Activated naive CD4-positive, alpha-beta T cell (primary cell): ENCODE results near the gene TRIO.

Source experiments
- DNase-seq, 4 experiments: peaks; one replicate each; lab custom pipeline; 2025; lab: John Stamatoyannopoulos, UW

Gene TRIO

DNA sequence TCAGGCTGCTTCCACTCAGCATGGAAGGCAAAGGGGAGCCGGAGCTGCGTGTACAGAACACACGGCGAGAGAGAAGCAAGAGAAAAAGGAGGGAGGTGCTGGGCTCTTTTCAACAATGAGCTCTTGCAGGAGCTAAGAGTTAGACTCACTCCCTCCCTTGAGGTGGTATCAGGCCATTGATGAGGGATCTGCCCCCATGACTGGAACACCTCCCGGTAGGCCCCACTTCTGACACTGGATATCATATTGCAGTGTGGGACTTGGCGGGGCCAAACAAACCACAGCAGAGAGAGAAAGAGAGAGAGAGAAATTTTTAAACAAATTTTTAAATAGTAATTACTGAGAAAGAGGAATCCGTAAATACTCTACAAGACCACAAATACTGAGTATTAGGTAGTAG lies 182.2 kb downstream of the TRIO start:
- no peak for DNase-seq

DNA sequence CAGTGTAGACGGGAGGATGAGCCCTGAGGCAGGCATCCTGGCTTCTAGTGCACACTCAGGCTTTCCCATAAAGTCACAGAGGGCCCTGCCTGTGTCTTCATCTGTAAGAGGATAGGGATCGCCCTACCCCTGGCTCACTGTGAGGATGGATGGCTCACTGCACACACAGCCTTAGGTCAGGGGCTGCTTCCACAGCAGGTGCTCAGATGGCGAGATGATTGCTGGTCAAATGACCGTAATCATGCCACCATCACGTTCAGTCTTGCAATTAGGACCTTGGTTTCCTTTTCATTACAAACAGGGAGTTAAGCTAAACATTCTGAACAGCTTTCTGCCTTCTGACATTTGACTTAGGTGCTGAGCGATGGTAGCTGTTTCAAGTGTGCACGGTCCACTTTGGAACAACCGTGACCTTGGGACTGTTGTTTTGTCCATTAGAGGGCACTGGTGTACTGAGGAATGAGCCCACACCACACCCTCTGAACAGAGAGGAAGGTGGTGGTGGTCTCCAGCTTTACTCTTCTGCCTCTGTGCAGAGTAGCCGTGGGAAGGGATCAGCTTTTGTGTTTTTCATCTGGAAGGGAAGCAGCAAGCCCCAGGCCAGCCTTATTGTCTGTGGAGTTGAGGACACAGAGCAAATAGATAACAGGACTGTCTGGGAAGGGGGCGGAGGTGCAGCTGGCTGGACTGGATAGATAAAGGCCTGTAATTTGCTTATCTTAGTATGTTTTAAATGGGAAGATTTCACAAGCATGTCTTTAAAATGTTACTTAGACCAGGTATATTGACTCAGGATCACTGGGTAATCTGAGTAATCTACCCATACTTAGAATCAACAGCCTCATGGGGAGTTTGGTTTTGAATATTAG lies 183.1 kb downstream of the TRIO start:
- DNase-seq, result no peak

GRCh38 chr5:14327624-14328023 lies 184.5 kb downstream of the TRIO start:
- DNase-seq, result no peak

- no peak for DNase-seq
Observed at GRCh38 chr5:14328144-14328543, 185.0 kb downstream of the TRIO start.

GRCh38 chr5:14330291-14330690 lies 187.1 kb downstream of the TRIO start:
- no peak for DNase-seq

GRCh38 chr5:14330729-14331385 lies 187.7 kb downstream of the TRIO start:
- no peak for DNase-seq

DNA sequence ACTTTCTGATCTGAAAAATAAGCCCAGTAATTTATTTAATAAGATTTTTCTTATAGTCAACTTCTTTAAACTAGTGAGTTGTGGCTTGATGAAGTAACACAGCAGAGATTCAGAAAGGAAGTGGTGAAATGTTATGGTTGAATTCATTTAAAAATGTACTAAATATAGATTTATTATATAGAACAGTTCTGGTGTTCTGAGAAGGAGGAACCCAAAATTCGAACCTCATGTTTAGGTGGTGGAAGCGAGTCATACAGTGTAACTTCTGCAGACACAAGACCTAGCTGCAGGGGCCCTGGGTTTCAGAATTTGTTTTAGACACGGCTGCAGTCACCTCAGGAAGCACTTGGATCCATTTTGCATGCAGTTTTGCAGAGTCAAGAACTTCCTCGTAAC lies 188.2 kb downstream of the TRIO start:
- DNase-seq, result no peak

DNA sequence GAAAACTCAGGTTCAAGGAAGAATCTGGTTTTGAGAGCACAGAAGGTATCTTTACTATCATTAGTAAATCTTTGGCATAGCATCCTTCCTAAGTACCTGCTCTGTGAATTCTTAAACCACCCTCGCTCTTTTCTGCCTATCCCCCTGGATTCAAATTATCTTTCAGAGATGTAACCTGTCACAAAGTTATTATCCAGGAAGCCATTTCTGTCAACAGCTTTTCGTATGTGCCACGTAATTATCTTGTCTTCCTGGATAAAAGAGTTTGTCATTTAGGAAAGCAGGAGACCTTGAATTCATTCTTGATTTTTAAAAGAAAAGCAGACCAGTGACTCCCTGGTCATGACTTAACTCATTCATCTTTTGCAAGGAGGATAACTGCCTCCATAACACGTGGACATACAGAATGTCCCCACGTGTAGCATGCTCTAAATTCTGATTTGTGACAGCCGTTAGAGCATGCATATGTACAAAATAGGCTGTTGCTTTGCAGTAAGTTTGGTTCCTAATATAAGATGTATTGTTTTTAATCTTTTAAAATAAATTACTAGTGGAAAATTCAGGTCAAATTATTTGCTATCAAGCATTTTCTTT lies 189.0 kb downstream of the TRIO start:
- DNase-seq, result no peak

- DNase-seq, result no peak
Observed at GRCh38 chr5:14332746-14333145, 189.6 kb downstream of the TRIO start.

- no peak for DNase-seq
Observed at GRCh38 chr5:14337593-14337992, 194.5 kb downstream of the TRIO start.

GRCh38 chr5:14339468-14339867 lies 196.3 kb downstream of the TRIO start:
- no peak for DNase-seq

DNA sequence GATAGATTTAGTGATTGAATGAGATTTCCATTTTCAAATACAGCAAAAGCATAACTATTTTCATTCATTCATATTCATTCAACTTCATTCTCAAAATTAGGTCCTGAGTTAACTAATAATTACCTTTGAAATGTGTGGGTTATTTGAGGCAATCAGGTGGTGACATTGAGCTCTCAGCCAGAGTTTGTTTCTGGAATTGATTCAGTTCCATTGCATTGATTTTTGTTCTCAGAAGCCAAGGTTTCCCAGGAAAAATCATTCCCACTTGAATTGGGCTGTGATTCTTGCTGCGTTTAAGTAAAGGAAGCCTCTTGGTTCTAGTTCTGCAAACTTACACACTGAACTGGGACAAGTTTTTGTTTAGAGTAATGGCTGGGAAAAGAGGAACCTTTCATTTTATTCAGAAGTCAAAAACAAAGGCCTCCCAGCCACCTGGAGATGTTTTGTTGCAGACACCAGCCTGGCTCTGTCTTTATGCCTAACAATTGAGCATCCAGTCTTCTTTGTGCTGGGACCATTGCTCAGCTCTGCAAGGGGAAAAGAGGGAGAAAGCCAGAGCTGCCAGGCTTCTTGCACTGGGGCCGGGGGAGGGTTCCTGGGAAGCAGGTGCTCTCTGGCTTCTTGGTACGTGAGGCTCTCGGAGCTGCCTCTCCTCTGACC lies 198.6 kb downstream of the TRIO start:
- DNase-seq, result no peak

GRCh38 chr5:14342306-14342705 lies 199.2 kb downstream of the TRIO start:
- DNase-seq, result no peak

- no peak for DNase-seq
Observed at GRCh38 chr5:14343376-14343775, 200.2 kb downstream of the TRIO start.

DNA sequence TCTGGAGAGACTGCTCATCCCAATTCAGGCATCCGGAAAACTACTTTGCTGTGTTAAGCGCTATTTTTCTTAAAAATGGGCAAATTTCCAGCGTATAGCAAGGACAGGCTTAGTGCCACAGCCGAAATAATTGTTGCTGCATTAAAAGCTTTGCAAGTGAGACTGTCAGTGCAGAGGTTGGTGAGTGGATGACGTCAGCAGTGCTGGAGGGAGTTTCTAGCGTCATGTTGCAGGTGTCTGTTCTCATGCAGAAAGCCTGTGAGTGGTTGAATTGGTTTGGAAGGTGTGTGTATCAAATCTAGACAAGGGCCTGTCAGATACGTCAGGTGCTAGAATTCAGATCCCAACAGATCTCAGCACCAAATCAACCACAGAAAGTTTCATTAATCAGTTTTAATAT lies 204.4 kb downstream of the TRIO start:
- no peak for DNase-seq

GRCh38 chr5:14348142-14348541 lies 205.0 kb downstream of the TRIO start:
- DNase-seq, result no peak

- no peak for DNase-seq
Observed at GRCh38 chr5:14349029-14349428, 205.9 kb downstream of the TRIO start.

- no peak for DNase-seq
Observed at GRCh38 chr5:14351086-14351661, 208.0 kb downstream of the TRIO start.

GRCh38 chr5:14351845-14352712 lies 208.9 kb downstream of the TRIO start:
- DNase-seq, result peak in 3 of 4 experiments; percentile 6 to 35 (median 9)

GRCh38 chr5:14353726-14354474 lies 210.8 kb downstream of the TRIO start:
- no peak for DNase-seq
